ENCODE data around the gene ACSF3.

Gene ACSF3

DNA sequence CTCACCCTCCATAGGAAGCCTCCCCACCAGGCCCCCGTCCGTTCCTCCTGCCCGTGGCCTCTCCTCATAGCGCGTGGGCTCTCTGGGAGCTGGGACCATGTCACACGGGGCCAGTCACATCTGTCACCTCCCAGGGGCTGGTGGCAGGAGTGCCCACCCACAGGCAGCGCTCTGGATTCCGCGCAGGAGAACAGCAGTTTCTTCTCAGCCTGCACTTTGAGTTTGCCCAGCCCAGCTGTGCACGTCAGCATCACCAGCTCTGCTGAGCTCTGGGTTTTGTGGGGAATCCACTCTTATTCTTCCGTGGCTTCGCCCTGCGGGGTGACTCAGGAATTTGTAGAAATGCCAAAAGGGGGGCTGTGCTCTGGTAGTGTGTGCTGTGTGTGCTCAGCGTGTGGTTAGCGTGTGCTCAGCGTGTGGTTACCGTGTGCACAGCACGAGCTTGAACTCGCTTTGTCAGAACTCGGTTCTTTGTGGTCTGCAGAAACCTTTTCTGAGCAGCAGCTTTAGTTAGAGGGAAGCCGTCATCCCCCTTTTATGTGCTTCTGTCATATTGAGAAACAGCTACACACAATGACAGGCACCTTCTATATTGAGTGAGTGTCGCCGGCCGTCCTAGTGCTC lies 3.2 kb downstream of the ACSF3 start:
- no peak for DNase-seq

DNA sequence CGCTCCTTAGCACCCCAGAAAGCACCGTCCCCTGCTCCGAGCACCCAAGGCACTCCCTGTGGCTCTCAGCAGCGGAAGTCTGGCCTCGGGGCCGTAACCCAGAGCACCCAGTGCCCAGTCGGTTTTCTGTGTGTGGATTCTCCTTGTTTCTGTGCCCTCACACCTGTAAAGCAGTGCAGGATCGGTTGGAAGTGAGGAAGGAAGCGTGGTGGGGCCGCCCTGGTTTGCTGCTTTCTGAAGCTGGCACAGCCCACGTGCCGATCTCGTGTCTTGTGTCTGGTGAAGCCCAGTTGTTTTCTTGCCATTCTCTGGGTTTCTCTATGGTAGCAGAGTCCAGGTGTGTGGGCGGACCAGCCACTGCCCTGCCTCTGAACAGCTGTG lies 3.7 kb downstream of the ACSF3 start:
- no peak for DNase-seq

DNA sequence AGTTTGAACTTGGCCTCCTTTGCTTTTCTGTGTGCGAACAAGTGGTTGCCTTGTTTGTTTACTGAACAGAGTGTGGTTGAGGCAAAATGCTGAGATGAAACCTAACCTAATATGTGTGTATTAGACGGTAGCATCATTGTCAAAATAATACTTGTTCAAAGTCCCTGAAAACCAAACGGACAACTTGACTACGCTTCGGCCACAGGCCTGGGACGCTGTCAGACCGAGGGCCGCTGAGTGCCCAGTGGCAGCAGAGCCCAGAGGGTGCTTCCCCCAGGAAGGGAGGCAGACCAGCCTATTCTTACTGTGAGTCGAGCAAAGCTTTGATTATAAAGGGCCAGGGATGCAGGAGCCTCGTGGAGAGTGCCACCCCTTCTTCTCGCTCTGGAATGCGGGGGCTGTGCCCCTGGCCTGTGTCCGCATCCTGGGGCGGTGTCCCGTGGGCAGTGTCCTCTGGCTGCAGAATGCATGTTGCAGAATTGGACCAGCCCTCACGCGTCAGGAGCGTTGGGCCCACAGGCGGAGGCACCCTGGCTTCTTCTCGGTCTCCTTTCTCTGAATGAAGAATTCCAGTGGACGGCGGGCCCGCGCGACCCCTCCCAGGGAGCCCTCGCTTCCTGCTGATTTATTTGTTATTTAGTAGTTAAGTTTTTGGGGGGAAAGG lies 5.2 kb downstream of the ACSF3 start:
- DNase-seq = no peak

DNA sequence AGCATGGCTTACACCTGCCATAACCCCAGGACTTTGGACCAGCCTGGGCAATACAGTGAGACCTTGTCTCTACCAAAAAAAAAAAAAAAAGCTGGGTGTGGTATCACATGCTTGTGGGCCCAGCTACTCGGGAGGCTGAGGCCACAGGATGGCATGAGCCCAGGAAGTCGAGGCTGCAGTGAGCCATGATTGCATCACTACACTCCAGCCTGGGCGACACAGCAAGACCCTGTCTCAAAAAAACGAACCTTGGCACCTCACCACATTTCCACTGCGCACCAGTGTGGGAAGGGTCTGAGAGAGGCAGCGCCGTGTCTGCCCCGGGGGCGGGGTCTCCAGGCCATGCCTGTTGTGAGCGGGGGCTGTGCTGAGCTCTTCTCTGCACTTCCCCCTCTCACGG lies 6.3 kb downstream of the ACSF3 start:
- DNase-seq = no peak

DNA sequence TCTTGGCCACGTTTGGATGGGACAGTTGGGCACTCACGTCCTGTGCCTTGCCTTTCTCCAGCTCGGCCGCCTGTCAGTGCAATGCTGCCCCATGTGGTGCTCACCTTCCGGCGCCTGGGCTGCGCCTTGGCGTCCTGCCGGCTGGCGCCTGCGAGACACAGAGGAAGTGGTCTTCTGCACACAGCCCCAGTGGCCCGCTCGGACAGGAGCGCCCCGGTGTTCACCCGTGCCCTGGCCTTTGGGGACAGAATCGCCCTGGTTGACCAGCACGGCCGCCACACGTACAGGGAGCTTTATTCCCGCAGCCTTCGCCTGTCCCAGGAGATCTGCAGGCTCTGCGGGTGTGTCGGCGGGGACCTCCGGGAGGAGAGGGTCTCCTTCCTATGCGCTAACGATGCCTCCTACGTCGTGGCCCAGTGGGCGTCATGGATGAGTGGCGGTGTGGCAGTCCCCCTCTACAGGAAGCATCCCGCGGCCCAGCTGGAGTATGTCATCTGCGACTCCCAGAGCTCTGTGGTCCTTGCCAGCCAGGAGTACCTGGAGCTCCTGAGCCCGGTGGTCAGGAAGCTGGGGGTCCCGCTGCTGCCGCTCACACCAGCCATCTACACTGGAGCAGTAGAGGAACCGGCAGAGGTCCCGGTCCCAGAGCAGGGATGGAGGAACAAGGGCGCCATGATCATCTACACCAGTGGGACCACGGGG lies 7.1 kb downstream of the ACSF3 start:
- no peak for DNase-seq

DNA sequence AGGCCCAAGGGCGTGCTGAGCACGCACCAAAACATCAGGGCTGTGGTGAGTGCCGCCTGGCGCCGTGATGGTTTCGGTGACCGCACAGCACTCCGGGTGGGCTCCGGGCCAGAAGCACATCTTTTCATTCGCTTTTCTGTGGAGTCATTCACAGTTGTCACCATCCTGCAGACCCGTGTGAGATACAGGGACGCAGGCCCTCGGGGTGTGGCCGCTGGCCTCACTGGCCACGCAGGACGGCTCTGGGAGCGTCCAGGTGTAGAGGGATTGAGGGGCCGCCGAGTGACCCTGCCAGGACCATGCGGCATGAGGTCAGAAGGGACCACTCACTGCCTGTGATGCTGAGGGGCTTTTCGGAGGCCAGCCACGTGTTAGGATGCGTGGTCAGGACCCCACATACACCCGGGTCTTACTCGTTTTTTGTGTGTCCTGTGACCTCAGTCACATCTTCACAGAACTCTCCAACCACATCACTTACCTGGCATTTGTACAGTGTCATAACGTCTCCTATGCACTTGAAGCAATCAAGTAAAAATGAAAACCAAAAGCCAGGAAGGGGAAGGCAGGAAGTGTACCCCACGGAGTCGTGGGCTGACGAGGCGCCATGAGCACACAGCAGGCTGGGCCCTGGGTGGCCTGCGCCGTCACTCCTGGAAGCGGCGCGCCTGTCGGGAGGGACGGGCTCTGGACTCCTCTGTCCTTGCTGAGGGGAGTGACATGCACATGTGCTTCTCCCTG lies 7.8 kb downstream of the ACSF3 start:
- no peak for DNase-seq

DNA sequence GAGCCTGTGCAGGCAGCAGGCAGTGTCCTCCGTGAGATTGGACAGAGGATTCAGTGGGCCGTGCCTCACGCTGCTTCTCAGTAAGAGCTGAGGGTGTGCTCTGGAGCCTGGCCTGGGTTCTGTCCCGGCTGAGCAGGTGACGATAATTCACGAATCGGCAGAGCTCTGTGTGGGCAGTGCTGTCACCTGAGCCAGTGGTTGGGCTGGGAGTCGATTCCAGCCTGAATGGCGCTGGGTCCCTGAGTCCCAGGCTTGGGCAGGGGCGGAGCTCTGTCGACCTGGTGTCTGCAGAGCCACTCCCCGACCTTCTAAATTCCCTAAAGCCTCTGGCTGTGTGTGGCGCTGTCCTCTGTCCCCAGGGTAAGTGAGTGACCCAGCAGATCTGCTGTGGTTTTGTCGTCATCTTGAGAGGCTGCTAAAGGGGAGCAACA lies 8.4 kb downstream of the ACSF3 start:
- peak; percentile 67 for DNase-seq

DNA sequence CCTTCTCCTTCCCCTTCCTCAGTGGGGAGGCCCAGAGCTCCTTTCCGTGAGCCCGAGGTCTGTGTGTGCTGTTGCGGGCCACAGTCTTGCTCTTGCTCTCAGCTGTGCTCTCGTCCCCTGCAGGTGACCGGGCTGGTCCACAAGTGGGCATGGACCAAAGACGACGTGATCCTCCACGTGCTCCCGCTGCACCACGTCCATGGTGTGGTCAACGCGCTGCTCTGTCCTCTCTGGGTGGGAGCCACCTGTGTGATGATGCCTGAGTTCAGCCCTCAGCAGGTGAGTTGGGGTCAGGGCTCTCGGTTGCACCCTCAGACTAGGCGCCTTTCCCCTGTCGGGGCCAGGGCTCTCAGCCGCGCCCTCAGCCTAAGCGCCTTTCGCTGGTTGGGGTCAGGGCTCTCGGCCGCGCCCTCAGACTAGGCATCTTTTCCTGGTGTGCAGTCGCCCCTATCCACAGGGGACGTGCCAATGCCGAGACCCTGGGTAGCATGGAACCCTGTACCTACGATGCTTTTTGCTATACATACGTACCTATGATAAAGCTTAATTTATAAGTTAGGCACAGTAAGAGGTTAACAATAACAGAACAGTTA lies 8.9 kb downstream of the ACSF3 start:
- DNase-seq = no peak

DNA sequence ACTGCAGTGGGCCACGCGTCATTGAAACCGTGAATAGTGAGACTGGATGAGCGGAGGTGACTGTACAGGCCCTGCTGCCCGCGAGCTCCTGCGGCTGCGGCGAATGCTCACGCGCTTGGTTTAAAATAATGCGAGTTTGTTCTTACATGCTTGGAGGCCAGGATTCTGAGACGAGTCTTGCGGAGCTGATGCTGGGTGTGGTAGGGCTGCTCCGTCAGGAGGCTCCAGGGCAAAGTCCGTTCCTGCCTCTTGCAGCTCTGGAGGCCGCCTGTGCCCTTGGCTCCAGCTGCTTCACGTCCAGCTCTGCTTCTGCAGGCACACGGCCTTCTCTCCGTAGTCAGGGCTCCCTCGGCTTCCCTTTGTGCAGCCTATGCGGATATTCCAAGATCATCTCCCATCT lies 9.5 kb downstream of the ACSF3 start:
- DNase-seq = peak; percentile 15

DNA sequence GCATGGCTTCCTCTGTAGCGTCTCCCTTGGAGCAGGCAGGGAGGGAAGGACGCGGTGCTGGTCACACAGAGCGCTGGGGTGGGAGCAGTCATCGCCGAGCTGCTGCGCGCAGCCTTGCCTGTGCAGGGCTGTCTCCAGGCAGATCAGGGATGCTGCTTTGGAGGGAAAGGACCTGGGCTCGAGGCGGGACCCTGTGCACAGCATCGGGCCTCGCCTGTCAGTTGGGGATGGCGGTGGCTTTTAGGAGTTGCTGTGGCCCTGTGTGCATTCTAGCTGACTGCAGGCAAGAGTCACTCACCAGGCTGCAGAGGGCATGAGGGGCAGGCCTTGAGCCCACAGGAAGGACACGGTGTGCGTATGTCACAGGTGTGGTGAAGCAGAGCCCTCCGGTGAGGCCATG lies 10.1 kb downstream of the ACSF3 start:
- DNase-seq = no peak

DNA sequence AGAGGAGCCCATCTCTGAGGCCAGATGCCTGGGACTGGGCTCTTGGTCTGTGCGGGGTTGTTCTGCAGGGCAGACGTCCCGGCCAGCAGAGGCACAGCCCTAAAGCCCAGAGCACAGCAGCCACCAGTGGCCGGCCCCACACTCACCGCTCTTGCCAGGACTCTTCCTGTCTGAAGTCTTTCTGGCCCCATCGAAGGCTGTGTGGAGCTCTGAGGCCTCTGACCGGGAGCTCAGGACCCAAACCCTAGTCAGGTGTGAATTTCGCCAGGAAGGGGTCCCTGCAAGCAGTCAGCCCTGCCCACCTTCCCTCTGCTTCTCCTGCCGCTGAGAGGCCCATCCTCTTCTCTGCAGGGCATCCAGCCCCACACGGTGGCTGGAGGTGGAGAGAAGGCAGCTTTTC lies 10.7 kb downstream of the ACSF3 start:
- DNase-seq = no peak

DNA sequence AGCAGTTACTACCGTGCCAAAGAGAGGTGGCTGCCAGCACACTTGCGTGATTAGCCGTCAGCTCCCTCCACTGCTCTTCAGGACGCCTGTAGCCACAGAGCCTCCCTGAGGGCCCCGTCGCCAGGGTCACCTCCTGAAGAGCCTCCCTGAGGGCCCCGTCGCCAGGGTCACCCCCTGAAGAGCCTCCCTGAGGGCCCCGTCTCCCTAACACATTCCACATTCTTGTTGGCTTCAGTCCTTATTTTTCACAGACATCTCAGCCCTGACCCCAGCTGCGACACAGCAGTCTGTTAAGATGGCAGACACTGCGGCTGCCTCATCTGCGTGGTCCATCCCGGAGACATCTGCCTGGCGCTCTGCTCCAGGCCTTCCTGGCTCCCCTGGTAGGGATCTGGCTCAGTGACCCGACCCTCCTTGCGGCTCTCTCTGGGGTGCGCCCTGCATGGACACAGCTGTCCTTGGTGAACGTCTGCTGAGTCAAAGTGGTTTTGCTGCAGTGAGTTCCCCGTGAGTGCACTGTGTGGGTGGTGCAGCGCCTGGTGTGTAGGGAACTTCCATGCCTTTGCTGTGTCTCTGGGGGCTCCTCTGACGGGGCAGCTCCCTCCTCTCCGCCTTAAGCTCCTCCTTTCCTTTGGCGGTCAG lies 11.4 kb downstream of the ACSF3 start:
- peak; percentile 31 for DNase-seq

DNA sequence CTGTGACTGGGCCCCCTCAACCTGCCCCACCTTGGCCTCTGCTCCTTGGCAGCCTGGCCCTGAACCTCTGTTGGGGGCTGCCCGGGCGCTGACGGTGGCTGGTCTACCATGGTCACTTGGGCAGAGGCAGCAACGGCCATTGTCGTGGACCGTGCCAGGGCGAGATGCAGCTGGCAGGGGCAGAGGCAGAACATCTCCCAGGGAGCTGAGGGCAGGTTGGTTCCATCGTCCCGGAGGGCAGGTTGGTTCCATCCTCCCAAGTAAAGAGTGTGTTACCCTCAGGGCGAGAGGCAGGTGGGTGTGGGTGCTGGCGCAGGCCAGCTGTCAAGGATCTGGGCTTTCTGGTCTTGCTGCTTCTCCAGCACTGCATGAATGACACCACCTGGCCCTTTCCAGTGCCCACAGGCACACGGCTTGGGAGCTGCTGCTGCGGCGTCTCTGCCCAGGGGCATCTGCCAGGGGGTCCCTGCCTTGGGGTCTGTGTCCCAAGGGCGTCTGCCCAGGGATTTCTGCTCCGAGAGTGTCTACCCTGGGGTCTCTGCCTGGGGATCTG lies 12.0 kb downstream of the ACSF3 start:
- DNase-seq = peak; percentile 64

DNA sequence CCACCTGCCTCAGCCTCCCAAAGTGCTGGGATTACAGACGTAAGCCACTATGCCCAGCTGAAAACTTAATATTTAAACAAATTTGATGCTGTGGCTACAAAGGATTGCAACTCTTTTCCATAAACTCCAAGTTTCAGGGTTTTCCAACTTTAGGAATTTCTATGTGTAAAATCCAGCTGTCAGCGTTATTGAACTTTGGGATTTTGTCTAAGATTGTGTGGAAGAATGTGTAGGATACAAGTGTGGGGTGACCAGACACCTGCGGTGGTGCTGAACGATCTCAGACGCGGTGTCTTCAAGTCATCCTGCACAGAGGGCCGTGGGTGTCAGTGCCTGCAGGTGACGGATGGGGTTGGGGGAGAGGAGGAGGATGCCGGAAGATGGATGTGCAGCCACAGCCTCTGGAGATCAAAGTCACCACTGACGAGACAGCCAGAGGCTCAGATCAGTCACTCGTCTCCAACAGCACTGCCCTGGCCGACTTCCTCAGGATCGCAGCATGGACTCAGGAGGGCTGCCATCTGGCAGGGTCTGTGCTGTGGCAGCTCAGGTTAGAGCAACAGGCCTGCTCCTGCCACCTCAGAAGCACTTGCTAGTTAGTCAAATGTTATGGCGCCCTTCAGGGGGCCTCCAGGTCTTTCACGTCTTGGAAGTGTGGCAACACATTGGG lies 13.0 kb downstream of the ACSF3 start:
- DNase-seq = no peak

DNA sequence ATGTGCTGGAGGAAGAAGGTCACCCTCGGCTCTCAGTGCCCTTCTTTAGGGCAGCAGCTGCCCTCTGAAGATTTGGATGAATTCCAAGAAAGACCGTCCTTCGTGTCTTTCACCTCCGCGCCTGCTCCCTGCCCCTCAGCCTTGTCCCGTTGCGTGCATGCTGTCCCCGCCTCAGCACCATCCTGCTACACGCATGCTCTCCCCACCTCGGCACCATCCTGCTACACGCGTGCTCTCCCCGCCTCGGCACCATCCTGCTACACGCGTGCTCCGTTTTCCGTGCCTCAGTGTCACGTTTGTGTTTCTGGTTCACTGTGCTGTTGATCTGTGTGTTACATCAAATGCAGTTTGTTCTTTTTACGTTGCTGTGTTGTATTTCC lies 13.5 kb downstream of the ACSF3 start:
- DNase-seq = no peak

DNA sequence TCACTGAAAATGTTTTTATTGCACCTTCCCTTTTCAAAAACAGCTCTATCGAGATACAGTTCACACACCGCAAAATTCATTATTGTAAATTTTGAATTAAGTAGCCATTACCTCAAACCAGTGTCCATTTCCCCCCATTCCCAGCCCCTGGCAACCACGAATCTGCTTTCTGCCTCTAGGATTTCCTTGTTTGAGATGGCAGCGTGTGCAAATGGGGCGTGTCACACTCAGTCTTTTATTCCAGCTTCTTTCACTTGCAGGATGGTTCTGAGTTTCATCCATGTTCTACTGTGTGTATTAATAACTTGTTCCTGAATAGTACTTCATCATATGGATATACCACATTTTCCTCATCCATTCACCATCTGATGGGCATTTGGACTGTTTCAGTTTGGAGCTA lies 14.8 kb downstream of the ACSF3 start:
- DNase-seq = peak; percentile 41

DNA sequence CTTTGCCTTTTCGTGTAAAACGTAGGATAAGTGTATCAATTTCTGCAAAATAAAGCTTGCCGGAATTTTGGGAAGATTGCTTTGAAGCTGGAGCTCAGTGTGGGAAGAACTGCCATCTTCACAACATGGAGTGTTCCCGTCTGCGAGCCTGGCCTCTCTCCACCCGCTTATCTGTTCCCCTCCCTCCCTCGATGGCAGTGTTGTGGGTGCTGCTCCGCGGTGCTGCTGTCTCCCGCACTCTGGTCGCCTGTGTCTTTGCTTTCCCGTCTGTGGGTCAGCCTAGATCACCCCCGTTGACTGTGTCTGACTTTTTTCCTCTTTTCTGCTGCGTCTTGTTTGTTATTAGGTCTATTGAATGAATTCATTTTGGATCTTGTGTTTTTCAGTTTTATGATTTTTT lies 17.0 kb downstream of the ACSF3 start:
- no peak for DNase-seq

DNA sequence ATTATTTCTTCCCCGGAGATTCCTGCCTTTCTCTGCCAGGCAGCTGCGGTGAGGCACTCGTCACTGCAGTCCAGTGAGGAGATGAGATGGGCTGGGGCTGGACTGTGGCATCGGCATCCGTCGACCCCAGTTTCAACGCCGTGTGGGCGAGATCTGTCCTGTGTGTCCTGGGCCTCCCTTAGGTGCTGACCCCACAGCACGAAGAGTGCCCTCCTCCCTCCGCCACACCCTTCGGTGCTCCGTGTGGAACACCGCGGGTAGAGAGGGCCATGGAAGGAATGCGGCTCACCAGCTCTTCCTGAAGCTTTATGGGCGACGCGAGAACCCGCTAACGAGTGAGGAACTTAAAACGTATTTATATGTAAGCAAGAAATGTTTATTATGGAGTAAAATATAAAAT lies 17.6 kb downstream of the ACSF3 start:
- no peak for DNase-seq

DNA sequence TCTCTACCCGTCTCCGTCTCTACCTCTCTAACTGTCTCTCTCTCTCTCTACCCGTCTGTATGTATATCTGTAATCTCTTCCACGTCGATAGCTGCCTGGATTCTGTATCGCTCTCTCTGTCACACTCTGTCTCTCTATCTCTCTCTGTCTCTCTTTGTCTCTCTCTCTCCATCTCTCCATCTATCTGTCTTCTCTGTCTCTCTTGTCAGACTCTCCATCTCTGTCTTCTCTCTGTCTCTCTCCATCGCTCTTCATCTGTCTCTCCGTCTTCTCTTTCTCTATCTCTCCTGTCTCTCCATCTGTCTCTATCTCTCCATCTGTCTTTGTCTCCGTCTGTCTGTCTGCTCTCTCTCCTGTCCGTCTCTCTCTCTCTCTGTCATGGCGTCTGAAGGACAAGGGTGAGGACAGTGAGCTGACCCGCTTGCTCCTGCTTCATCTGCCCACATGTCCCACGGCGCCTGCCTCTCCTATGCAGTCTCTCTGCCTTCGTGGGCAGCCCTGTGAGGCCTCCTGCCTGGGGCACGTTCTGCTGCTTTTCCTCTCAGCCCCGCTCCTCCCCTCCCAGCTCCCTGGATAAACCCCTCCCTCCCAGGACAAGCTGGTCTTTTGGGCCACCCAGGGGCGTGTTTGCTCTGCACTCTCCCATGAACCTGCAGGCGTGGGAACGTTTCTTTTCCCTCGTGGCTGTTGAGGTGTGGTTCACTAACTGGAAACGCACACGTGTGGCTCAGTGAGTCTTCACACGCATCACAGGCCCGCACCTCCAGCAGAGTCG lies 18.9 kb downstream of the ACSF3 start:
- no peak for DNase-seq

DNA sequence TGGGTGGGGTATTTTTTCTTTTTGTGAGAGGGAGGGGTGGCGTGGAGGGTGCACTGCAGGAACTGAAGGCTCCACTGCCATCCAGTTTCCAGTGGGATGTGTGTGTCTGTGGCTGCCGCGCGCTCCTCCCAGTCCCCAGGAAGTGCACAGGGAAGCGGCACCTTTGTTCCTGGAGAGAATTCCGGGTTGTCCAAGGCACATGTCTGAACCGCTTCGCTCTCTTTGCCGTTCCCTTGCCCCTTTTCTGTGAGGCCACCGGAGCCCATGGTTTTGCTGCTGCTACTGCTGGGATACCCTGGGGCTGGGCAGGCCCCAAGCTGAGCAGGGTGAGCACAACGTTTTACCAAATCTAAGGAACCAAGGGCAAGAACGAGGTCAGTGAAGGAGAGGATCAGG lies 19.5 kb downstream of the ACSF3 start:
- no peak for DNase-seq

DNA sequence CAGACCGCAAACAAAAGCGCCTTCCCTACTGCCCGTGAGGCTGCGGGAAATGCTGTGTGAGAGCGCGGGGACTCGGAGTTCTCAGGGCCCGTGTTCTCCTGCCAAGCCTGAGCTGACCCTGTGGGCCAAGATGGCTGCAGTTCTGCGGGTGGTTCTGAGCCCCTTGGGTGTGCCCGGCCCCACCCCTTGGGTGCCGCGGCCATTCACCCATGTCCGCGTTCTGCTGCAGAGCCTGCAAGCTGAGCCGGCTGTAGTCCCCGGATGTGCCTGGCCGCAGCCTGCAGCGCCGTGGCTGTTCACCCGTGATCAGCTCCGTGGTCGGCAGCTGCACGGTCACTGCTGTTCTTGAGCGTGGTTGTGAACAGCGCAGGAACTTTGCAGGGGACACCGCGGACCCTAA lies 20.0 kb downstream of the ACSF3 start:
- DNase-seq = no peak
